ENCODE data around the gene USP25.

USP25 gene

GRCh38 chr21:15706696-15707095 lies 23.1 kb upstream of the USP25 start:
- H3K27ac ChIP-seq: no peak overlapping the region
- intact Hi-C loops (cut with DNase I; ENCODE audit: low total_unique reads): no loop called here
- no peak for DNase-seq
- H3K9me3 ChIP-seq: no peaks in the 10 kb centered on the region
- H3K36me3 ChIP-seq: no peaks in the 10 kb centered on the region
- H3K4me3 ChIP-seq: no peak overlapping the region
- TF ChIP-seq CTCF (IDR thresholded peaks at IDR 0.05): no peak
- peaks cover 0 to 6% (median 0%) of the 10 kb centered on the region in 4 donors for H3K4me1 ChIP-seq
- no peaks in the 10 kb centered on the region for H3K27me3 ChIP-seq

GRCh38 chr21:15713412-15713811 lies 16.4 kb upstream of the USP25 start:
- no peak for DNase-seq
- Histone ChIP-seq H3K27ac (no peak overlapping the region), H3K4me1 (no peaks in the 10 kb centered on the region), H3K27me3 (no peaks in the 10 kb centered on the region), H3K4me3 (no peak overlapping the region), H3K9me3 (no peaks in the 10 kb centered on the region), H3K36me3 (no peaks in the 10 kb centered on the region)
- intact Hi-C loops (cut with DNase I; ENCODE audit: low total_unique reads): no loop called here
- no peak for TF ChIP-seq CTCF (IDR thresholded peaks at IDR 0.05)

- no peak for DNase-seq
- Histone ChIP-seq H3K36me3 (no peaks in the 10 kb centered on the region), H3K4me3 (no peak overlapping the region), H3K27me3 (no peaks in the 10 kb centered on the region), H3K9me3 (no peaks in the 10 kb centered on the region), H3K27ac (no peak overlapping the region), H3K4me1 (no peaks in the 10 kb centered on the region)
- intact Hi-C loops (cut with DNase I; ENCODE audit: low total_unique reads): no loop called here
- no peak for TF ChIP-seq CTCF (IDR thresholded peaks at IDR 0.05)
Observed at GRCh38 chr21:15718711-15719110, 11.1 kb upstream of the USP25 start.

- no peak for TF ChIP-seq CTCF (IDR thresholded peaks at IDR 0.05)
- no peaks in the 10 kb centered on the region for H3K36me3 ChIP-seq
- intact Hi-C loops (cut with DNase I; ENCODE audit: low total_unique reads): no loop called here
- H3K9me3 ChIP-seq: no peaks in the 10 kb centered on the region
- no peaks in the 10 kb centered on the region for H3K4me1 ChIP-seq
- no peak overlapping the region for H3K27ac ChIP-seq
- no peak overlapping the region for H3K4me3 ChIP-seq
- no peaks in the 10 kb centered on the region for H3K27me3 ChIP-seq
- no peak for DNase-seq
Observed at GRCh38 chr21:15719976-15720375, 9.8 kb upstream of the USP25 start.

- H3K36me3 ChIP-seq: no peaks in the 10 kb centered on the region
- intact Hi-C loops (cut with DNase I; ENCODE audit: low total_unique reads): no loop called here
- no peak overlapping the region for H3K27ac ChIP-seq
- DNase-seq: no peak
- no peaks in the 10 kb centered on the region for H3K4me1 ChIP-seq
- H3K4me3 ChIP-seq: no peak overlapping the region
- H3K9me3 ChIP-seq: no peaks in the 10 kb centered on the region
- TF ChIP-seq CTCF (IDR thresholded peaks at IDR 0.05): no peak
- no peaks in the 10 kb centered on the region for H3K27me3 ChIP-seq
Observed at GRCh38 chr21:15722591-15723324, 7.0 kb upstream of the USP25 start.

GRCh38 chr21:15725949-15726348 lies 3.8 kb upstream of the USP25 start:
- intact Hi-C loops (cut with DNase I; ENCODE audit: low total_unique reads): no loop called here
- no peak overlapping the region for H3K4me3 ChIP-seq
- no peak for DNase-seq
- no peaks in the 10 kb centered on the region for H3K27me3 ChIP-seq
- no peak overlapping the region for H3K27ac ChIP-seq
- peaks cover 0 to 10% (median 3%) of the 10 kb centered on the region in 4 donors for H3K4me1 ChIP-seq
- H3K9me3 ChIP-seq: no peaks in the 10 kb centered on the region
- H3K36me3 ChIP-seq: no peaks in the 10 kb centered on the region
- no peak for TF ChIP-seq CTCF (IDR thresholded peaks at IDR 0.05)
